GM12878 (cell line): Measurements from ENCODE around the gene PHAF1. TPM values are rescaled to one million over a fixed set of nuclear protein-coding genes. Genes with fewer than 3 reads are reported as not detected.

Experiments used
- ATAC-seq: fragments of 200-7000 bp; cut with Tn5 transposase; 3 replicates; pipeline ENCODE4 v1.9.1; 2020; ENCODE audit warnings: mild to moderate bottlenecking, moderate library complexity
- BruUV-seq: library from RNA; stranded (reverse); fragments of 400-500 nt; replicated peaks from 2 replicates; lab custom pipeline; 2021; lab: Mats Ljungman, UMichigan
- CTCF ChIA-PET: fragments of 300-600 bp; sonication (Branson Sonifier 250); formaldehyde crosslinking; extraction: SDS; loops from one replicate; lab custom pipeline; 2021; ENCODE audit warnings: inconsistent platforms; lab: Yijun Ruan, JAX
- POLR2A ChIA-PET: fragments of 350-600 bp; formaldehyde crosslinking; extraction: SDS; loops from one replicate; lab custom pipeline; 2021; ENCODE audit warnings: inconsistent platforms; lab: Charles Lee
- RAD21 ChIA-PET: fragments of 300-600 bp; sonication (Branson Sonifier 250); formaldehyde crosslinking; loops from one replicate; lab custom pipeline; 2023; ENCODE audit warnings: antibody characterized with exemption; ENCODE audit not compliant: unreplicated experiment; lab: Charles Lee
- SMC1A ChIA-PET: fragments of 300-600 bp; sonication (Branson Sonifier 250); formaldehyde crosslinking; loops from one replicate; lab custom pipeline; 2023; ENCODE audit not compliant: unreplicated experiment, uncharacterized antibody; lab: Charles Lee
- DNase-seq: peaks from one replicate; pipeline ENCODE4 v3.0.0-alpha.2; 2011; ENCODE audit warnings: low read depth, low spot score
- FAIRE-seq: peaks from 3 replicates; lab custom pipeline; 2011; peaks lifted over from hg19 to GRCh38; lab: Jason Lieb, UNC
- H2AFZ ChIP-seq: 2 replicates; pipeline ENCODE4 v1.6.0; 2011; ENCODE audit warnings: low read depth, low read length, control low read depth; ENCODE audit not compliant: control insufficient read depth
- H3K27ac ChIP-seq: 2 replicates; pipeline ENCODE4 v1.5.1; 2011; ENCODE audit warnings: control low read depth; ENCODE audit not compliant: control insufficient read depth, insufficient read depth
- H3K27me3 ChIP-seq, 2 experiments: replicated peaks in 1 of 2; 2 replicates each; pipeline versions ENCODE4 v1.6.0 to v1.6.1; 2011; ENCODE audit warnings: low read length in 1 of 2; ENCODE audit not compliant: control insufficient read depth in 2 of 2, insufficient read depth in 2 of 2
- H3K36me3 ChIP-seq, 2 experiments: 2 replicates each; pipeline ENCODE4 v1.5.1; 2011; ENCODE audit warnings: low read length in 1 of 2; ENCODE audit not compliant: control insufficient read depth in 2 of 2, insufficient read depth in 2 of 2
- H3K4me1 ChIP-seq: 2 replicates; pipeline ENCODE4 v1.6.1; 2011; ENCODE audit warnings: mild to moderate bottlenecking, low read length, moderate library complexity, mixed read lengths; ENCODE audit not compliant: control insufficient read depth, insufficient read depth
- H3K4me2 ChIP-seq: 2 replicates; pipeline ENCODE4 v1.6.0; 2011; ENCODE audit warnings: control low read depth; ENCODE audit not compliant: control insufficient read depth, insufficient read depth
- H3K4me3 ChIP-seq: fragments of 200-600 bp; sonication (generic); 2 replicates; pipeline ENCODE4 v1.5.1; 2016
- H3K79me2 ChIP-seq: 2 replicates; pipeline ENCODE4 v1.6.0; 2011; ENCODE audit warnings: low read length; ENCODE audit not compliant: control insufficient read depth, insufficient read depth
- H3K9ac ChIP-seq: 2 replicates; pipeline ENCODE4 v1.8.0; 2011; ENCODE audit warnings: low read length, control low read depth, mixed read lengths; ENCODE audit not compliant: control insufficient read depth, insufficient read depth
- H3K9me3 ChIP-seq: replicated peaks from 3 replicates; pipeline ENCODE4 v1.5.1; 2011; ENCODE audit warnings: mild to moderate bottlenecking, low read length; ENCODE audit not compliant: control insufficient read depth, insufficient read depth
- H4K20me1 ChIP-seq: 2 replicates; pipeline ENCODE4 v1.6.0; 2011; ENCODE audit not compliant: control insufficient read depth, insufficient read depth
- POLR2A ChIP-seq: IDR thresholded peaks from 2 replicates; pipeline ENCODE4 v1.6.1; 2011; ENCODE audit warnings: low read depth, mild to moderate bottlenecking, low read length
- WGBS: methylation state at CpG from one replicate; pipeline ENCODE4 v1.1.6; 2016; ENCODE audit warnings: low lambda C conversion rate; ENCODE audit not compliant: insufficient replicate concordance, insufficient coverage; ENCODE audit errors: missing lambda C conversion rate; 5-methylcytosine and 5-hydroxymethylcytosine counted together
- in situ Hi-C: fragments of 300-500 bp; cut with MboI; formaldehyde crosslinking; loops from 9 replicates; pipeline ENCODE4 v1.14.3; 2018; ENCODE audit warnings: mixed read lengths
- intact Hi-C: fragments of 100-400 bp; cut with micrococcal nuclease; formaldehyde crosslinking; loops from one replicate; pipeline ENCODE4 v1.14.2; 2022; ENCODE audit not compliant: unreplicated experiment
- polyA plus RNA-seq, 11 experiments: library from polyadenylated mRNA; depleted of rRNA in 4 of 11; unstranded in 6 of 11; stranded (reverse) in 5 of 11; fragments of >200 nt; fragmentation: Nextera tagmentation in 4 of 11; fragmentation: Illumina TruSeq in 1 of 11; extraction: Ambion mirVana in 4 of 11; extraction: Trizol in 1 of 11; gene quantifications; 1 replicate in 1 of 11; 2 replicates in 10 of 11; pipeline versions ENCODE4 v1.2.1 to v1.2.3, GENCODE V29; 2011 to 2016; ENCODE audit warnings: inconsistent platforms in 2 of 11, missing spikeins in 2 of 11, low read depth in 1 of 11
- total RNA-seq, 4 experiments: library from RNA; depleted of rRNA in 3 of 4; stranded (reverse); fragments of >200 nt in 3 of 4; fragmentation: Illumina TruSeq in 1 of 4; extraction: Trizol in 1 of 4; gene quantifications; 2 replicates each; pipeline versions ENCODE4 v1.2.1 to v1.2.3, GENCODE V29; 2013 to 2021
- TF ChIP-seq, protein P1 (sequence below): fragments of 450-650 bp; IDR thresholded peaks from 2 replicates; pipeline ENCODE4 v1.6.1; 2017; ENCODE audit warnings: antibody characterized with exemption, mild to moderate bottlenecking, moderate library complexity

The PHAF1 gene
- total and polyA plus RNA-seq, 10 of the 15 experiments (the other 5 are each of a cell fraction or from before 2014, with no cell fraction given): 4.5 to 20.9 (median 14.9) TPM

DNA sequence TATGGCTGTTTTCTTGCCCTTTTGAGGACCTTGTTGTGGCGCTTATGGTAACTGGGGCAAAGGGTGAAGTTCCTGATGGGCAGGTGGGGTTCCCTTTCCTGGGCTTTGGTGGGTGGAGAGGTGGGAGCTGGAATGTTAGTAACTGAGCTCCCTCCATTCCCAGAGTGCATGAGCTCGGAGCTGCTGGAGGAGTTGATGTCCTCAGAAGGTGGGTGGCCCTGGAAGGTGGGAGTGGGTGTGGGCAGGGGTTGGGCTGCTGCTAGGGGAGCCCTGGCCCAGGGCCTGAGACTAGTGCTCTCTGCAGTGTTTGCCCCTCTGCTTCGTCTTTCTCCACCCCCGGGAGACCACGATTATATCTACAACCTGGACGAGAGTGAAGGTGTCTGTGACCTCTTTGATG, 88.0 kb downstream of the PHAF1 start:
- Histone ChIP-seq H3K27me3 (no peaks in the 10 kb centered on the region), H3K4me3 (no peak overlapping the region), H3K79me2 (peaks cover 16% of the 10 kb centered on the region), H3K4me2 (no peak overlapping the region), H3K36me3 (peaks cover 22 to 49% of the 10 kb centered on the region in 2 experiments), H3K4me1 (peaks cover 5% of the 10 kb centered on the region; the same call in 1 of the 2 replicates), H3K9ac (no peak overlapping the region), H3K9me3 (no peaks in the 10 kb centered on the region), H2AFZ (no peak overlapping the region), H4K20me1 (peaks cover 7% of the 10 kb centered on the region), H3K27ac (no peak overlapping the region)
- ChIA-PET POLR2A (interaction anchor here (0.6 to 1.0 kb wide), 2 partner anchors 8 to 430 kb away, joined by 3 read pairs; no protein-coding TSS in a partner anchor), CTCF (interaction anchor here (0.7 to 2.0 kb wide), 16 partner anchors 8 to 244 kb away, joined by 3 to 13 read pairs (median 4); partner anchors contain the start of gene TMEM208), RAD21 (interaction anchor here (1.1 to 1.3 kb wide), 2 partner anchors 29 to 49 kb away, joined by 3 read pairs; partner anchors contain the start of gene FHOD1), SMC1A (interaction anchor here (1.2 kb wide), 1 partner anchor 16 kb away, joined by 3 read pairs; no protein-coding TSS in a partner anchor)
- WGBS: 77% methylated on average over 6 of the region's 6 CpGs
- FAIRE-seq (no peak), DNase-seq (no peak), ATAC-seq (no peak)
- intact Hi-C loops: no loop called here
- BruUV-seq: no TSS peak
- peak; percentile 30; the same call in 1 of the 2 replicates for TF ChIP-seq POLR2A
- TF ChIP-seq, protein P1, sequence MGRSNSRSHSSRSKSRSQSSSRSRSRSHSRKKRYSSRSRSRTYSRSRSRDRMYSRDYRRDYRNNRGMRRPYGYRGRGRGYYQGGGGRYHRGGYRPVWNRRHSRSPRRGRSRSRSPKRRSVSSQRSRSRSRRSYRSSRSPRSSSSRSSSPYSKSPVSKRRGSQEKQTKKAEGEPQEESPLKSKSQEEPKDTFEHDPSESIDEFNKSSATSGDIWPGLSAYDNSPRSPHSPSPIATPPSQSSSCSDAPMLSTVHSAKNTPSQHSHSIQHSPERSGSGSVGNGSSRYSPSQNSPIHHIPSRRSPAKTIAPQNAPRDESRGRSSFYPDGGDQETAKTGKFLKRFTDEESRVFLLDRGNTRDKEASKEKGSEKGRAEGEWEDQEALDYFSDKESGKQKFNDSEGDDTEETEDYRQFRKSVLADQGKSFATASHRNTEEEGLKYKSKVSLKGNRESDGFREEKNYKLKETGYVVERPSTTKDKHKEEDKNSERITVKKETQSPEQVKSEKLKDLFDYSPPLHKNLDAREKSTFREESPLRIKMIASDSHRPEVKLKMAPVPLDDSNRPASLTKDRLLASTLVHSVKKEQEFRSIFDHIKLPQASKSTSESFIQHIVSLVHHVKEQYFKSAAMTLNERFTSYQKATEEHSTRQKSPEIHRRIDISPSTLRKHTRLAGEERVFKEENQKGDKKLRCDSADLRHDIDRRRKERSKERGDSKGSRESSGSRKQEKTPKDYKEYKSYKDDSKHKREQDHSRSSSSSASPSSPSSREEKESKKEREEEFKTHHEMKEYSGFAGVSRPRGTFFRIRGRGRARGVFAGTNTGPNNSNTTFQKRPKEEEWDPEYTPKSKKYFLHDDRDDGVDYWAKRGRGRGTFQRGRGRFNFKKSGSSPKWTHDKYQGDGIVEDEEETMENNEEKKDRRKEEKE: no peak
- in situ Hi-C loops: no loop called here

Other genes with a start within 250 kb of the PHAF1 start
Only the 7 nearest of the 23 such genes appear.
- gene B3GNT9, start 41.1 kb downstream of the PHAF1 start, total RNA-seq (2014; rRNA removed): 4.7 and 5.0 TPM in 2 replicates
- gene B3GNT9, start 41.1 kb downstream of the PHAF1 start, total RNA-seq (2014; rRNA removed; fragmentation: Illumina TruSeq; extraction: Trizol): 1.5 and 1.7 TPM in 2 replicates
- gene B3GNT9, start 41.1 kb downstream of the PHAF1 start, total RNA-seq (2021): 4.1 and 4.3 TPM in 2 replicates
- gene B3GNT9, start 41.1 kb downstream of the PHAF1 start, polyA plus RNA-seq (2011; rRNA removed): 1.0 and 1.4 TPM in 2 replicates
- 1.5 and 1.9 TPM in 2 replicates for gene B3GNT9, start 41.1 kb downstream of the PHAF1 start, polyA plus RNA-seq (2014; fragmentation: Illumina TruSeq; extraction: Trizol)
- gene B3GNT9, start 41.1 kb downstream of the PHAF1 start, polyA plus RNA-seq (2014; fragmentation: Nextera tagmentation; extraction: Ambion mirVana): under 1 TPM; 0.08 to 0.15 TPM
- 3.6 and 3.9 TPM in 2 replicates for gene B3GNT9, start 41.1 kb downstream of the PHAF1 start, polyA plus RNA-seq (2014; rRNA removed)
- gene B3GNT9, start 41.1 kb downstream of the PHAF1 start, polyA plus RNA-seq (2016; fragmentation: Nextera tagmentation; extraction: Ambion mirVana): 1 to 10 TPM; 1.9 to 2.3 TPM
- 20.8 and 21.0 TPM in 2 replicates for gene TRADD, start 50.0 kb downstream of the PHAF1 start, total RNA-seq (2014; rRNA removed)
- 5.3 and 5.6 TPM in 2 replicates for gene TRADD, start 50.0 kb downstream of the PHAF1 start, total RNA-seq (2014; rRNA removed; fragmentation: Illumina TruSeq; extraction: Trizol)
- gene TRADD, start 50.0 kb downstream of the PHAF1 start, total RNA-seq (2021): 20.7 and 22.8 TPM in 2 replicates
- 10.1 and 19.4 TPM in 2 replicates for gene TRADD, start 50.0 kb downstream of the PHAF1 start, polyA plus RNA-seq (2011; rRNA removed)
- 3.6 and 4.5 TPM in 2 replicates for gene TRADD, start 50.0 kb downstream of the PHAF1 start, polyA plus RNA-seq (2014; fragmentation: Illumina TruSeq; extraction: Trizol)
- gene TRADD, start 50.0 kb downstream of the PHAF1 start, polyA plus RNA-seq (2014; fragmentation: Nextera tagmentation; extraction: Ambion mirVana): 1 to 10 TPM; 1.7 to 3.5 TPM
- 23.1 and 23.5 TPM in 2 replicates for gene TRADD, start 50.0 kb downstream of the PHAF1 start, polyA plus RNA-seq (2014; rRNA removed)
- 10 to 100 TPM; 18.5 to 20.9 TPM for gene TRADD, start 50.0 kb downstream of the PHAF1 start, polyA plus RNA-seq (2016; fragmentation: Nextera tagmentation; extraction: Ambion mirVana)
- gene FBXL8, start 50.0 kb downstream of the PHAF1 start, total RNA-seq (2014; rRNA removed): 7.6 and 8.3 TPM in 2 replicates
- 2.0 and 2.1 TPM in 2 replicates for gene FBXL8, start 50.0 kb downstream of the PHAF1 start, total RNA-seq (2014; rRNA removed; fragmentation: Illumina TruSeq; extraction: Trizol)
- 7.5 and 7.7 TPM in 2 replicates for gene FBXL8, start 50.0 kb downstream of the PHAF1 start, total RNA-seq (2021)
- 7.6 TPM in 2 replicates for gene FBXL8, start 50.0 kb downstream of the PHAF1 start, polyA plus RNA-seq (2011; rRNA removed)
- 1.4 and 1.7 TPM in 2 replicates for gene FBXL8, start 50.0 kb downstream of the PHAF1 start, polyA plus RNA-seq (2014; fragmentation: Illumina TruSeq; extraction: Trizol)
- gene FBXL8, start 50.0 kb downstream of the PHAF1 start, polyA plus RNA-seq (2014; fragmentation: Nextera tagmentation; extraction: Ambion mirVana): not detected
- 10.4 and 14.7 TPM in 2 replicates for gene FBXL8, start 50.0 kb downstream of the PHAF1 start, polyA plus RNA-seq (2014; rRNA removed)
- gene FBXL8, start 50.0 kb downstream of the PHAF1 start, polyA plus RNA-seq (2016; fragmentation: Nextera tagmentation; extraction: Ambion mirVana): 1 to 10 TPM; 5.6 to 6.4 TPM
- 2.6 and 2.9 TPM in 2 replicates for gene HSF4, start 54.8 kb downstream of the PHAF1 start, total RNA-seq (2014; rRNA removed)
- gene HSF4, start 54.8 kb downstream of the PHAF1 start, total RNA-seq (2014; rRNA removed; fragmentation: Illumina TruSeq; extraction: Trizol): 1.2 and 1.4 TPM in 2 replicates
- gene HSF4, start 54.8 kb downstream of the PHAF1 start, total RNA-seq (2021): 5.0 and 5.5 TPM in 2 replicates
- 6.9 and 9.9 TPM in 2 replicates for gene HSF4, start 54.8 kb downstream of the PHAF1 start, polyA plus RNA-seq (2011; rRNA removed)
- 1.5 and 3.0 TPM in 2 replicates for gene HSF4, start 54.8 kb downstream of the PHAF1 start, polyA plus RNA-seq (2014; fragmentation: Illumina TruSeq; extraction: Trizol)
- under 1 TPM in 1 of 2 experiments, not detected in 1; 0.31 TPM for gene HSF4, start 54.8 kb downstream of the PHAF1 start, polyA plus RNA-seq (2014; fragmentation: Nextera tagmentation; extraction: Ambion mirVana)
- 7.7 TPM in 2 replicates for gene HSF4, start 54.8 kb downstream of the PHAF1 start, polyA plus RNA-seq (2014; rRNA removed)
- gene HSF4, start 54.8 kb downstream of the PHAF1 start, polyA plus RNA-seq (2016; fragmentation: Nextera tagmentation; extraction: Ambion mirVana): 1 to 10 TPM in 1 of 2 experiments, under 1 TPM in 1; 0.73 to 1.3 TPM
- gene NOL3, start 60.6 kb downstream of the PHAF1 start, total RNA-seq (2014; rRNA removed): 4.3 and 4.5 TPM in 2 replicates
- gene NOL3, start 60.6 kb downstream of the PHAF1 start, total RNA-seq (2014; rRNA removed; fragmentation: Illumina TruSeq; extraction: Trizol): 1.5 and 2.3 TPM in 2 replicates
- gene NOL3, start 60.6 kb downstream of the PHAF1 start, total RNA-seq (2021): 5.0 and 5.3 TPM in 2 replicates
- gene NOL3, start 60.6 kb downstream of the PHAF1 start, polyA plus RNA-seq (2011; rRNA removed): 18.4 and 19.5 TPM in 2 replicates
- gene NOL3, start 60.6 kb downstream of the PHAF1 start, polyA plus RNA-seq (2014; fragmentation: Illumina TruSeq; extraction: Trizol): 3.0 and 4.2 TPM in 2 replicates
- under 1 TPM; 0.31 to 0.44 TPM for gene NOL3, start 60.6 kb downstream of the PHAF1 start, polyA plus RNA-seq (2014; fragmentation: Nextera tagmentation; extraction: Ambion mirVana)
- gene NOL3, start 60.6 kb downstream of the PHAF1 start, polyA plus RNA-seq (2014; rRNA removed): 4.8 and 5.8 TPM in 2 replicates
- gene NOL3, start 60.6 kb downstream of the PHAF1 start, polyA plus RNA-seq (2016; fragmentation: Nextera tagmentation; extraction: Ambion mirVana): 1 to 10 TPM; 1.6 to 2.4 TPM
- gene MATCAP1, start 74.0 kb downstream of the PHAF1 start, total RNA-seq (2014; rRNA removed): 11.3 and 11.6 TPM in 2 replicates
- 7.0 and 7.8 TPM in 2 replicates for gene MATCAP1, start 74.0 kb downstream of the PHAF1 start, total RNA-seq (2014; rRNA removed; fragmentation: Illumina TruSeq; extraction: Trizol)
- gene MATCAP1, start 74.0 kb downstream of the PHAF1 start, total RNA-seq (2021): 18.3 and 18.8 TPM in 2 replicates
- 15.5 and 20.1 TPM in 2 replicates for gene MATCAP1, start 74.0 kb downstream of the PHAF1 start, polyA plus RNA-seq (2011; rRNA removed)
- 7.2 and 9.5 TPM in 2 replicates for gene MATCAP1, start 74.0 kb downstream of the PHAF1 start, polyA plus RNA-seq (2014; fragmentation: Illumina TruSeq; extraction: Trizol)
- gene MATCAP1, start 74.0 kb downstream of the PHAF1 start, polyA plus RNA-seq (2014; fragmentation: Nextera tagmentation; extraction: Ambion mirVana): 1 to 10 TPM; 2.8 to 6.6 TPM
- 25.8 and 28.9 TPM in 2 replicates for gene MATCAP1, start 74.0 kb downstream of the PHAF1 start, polyA plus RNA-seq (2014; rRNA removed)
- gene MATCAP1, start 74.0 kb downstream of the PHAF1 start, polyA plus RNA-seq (2016; fragmentation: Nextera tagmentation; extraction: Ambion mirVana): 1 to 10 TPM; 5.6 to 7.6 TPM
- not detected in 2 replicates for gene EXOC3L1, start 80.2 kb downstream of the PHAF1 start, total RNA-seq (2014; rRNA removed)
- not detected in 2 replicates for gene EXOC3L1, start 80.2 kb downstream of the PHAF1 start, total RNA-seq (2014; rRNA removed; fragmentation: Illumina TruSeq; extraction: Trizol)
- not detected in 2 replicates for gene EXOC3L1, start 80.2 kb downstream of the PHAF1 start, total RNA-seq (2021)
- gene EXOC3L1, start 80.2 kb downstream of the PHAF1 start, polyA plus RNA-seq (2011; rRNA removed): not detected in 2 replicates
- gene EXOC3L1, start 80.2 kb downstream of the PHAF1 start, polyA plus RNA-seq (2014; fragmentation: Illumina TruSeq; extraction: Trizol): not detected in 2 replicates
- gene EXOC3L1, start 80.2 kb downstream of the PHAF1 start, polyA plus RNA-seq (2014; fragmentation: Nextera tagmentation; extraction: Ambion mirVana): not detected
- gene EXOC3L1, start 80.2 kb downstream of the PHAF1 start, polyA plus RNA-seq (2014; rRNA removed): 0.03 TPM in 1 of 2 replicates, not detected in the other
- gene EXOC3L1, start 80.2 kb downstream of the PHAF1 start, polyA plus RNA-seq (2016; fragmentation: Nextera tagmentation; extraction: Ambion mirVana): under 1 TPM; 0.07 to 0.42 TPM